SK-N-SH (cell line): ENCODE data around the gene ADAMTS4. TPM values are rescaled to one million over a fixed set of nuclear protein-coding genes. Genes with fewer than 3 reads are reported as not detected.

ENCODE experiments used
- CTCF ChIA-PET: fragments of 300-600, 350-600 bp; formaldehyde crosslinking; extraction: SDS; loops from one replicate; lab custom pipeline; 2021; lab: Yijun Ruan, JAX
- POLR2A ChIA-PET: fragments of 350-600 bp; sonication (Branson Sonifier 250); formaldehyde crosslinking; extraction: SDS; loops from one replicate; lab custom pipeline; 2020; ENCODE audit warnings: antibody characterized with exemption, inconsistent platforms; lab: Yijun Ruan, JAX
- DNase-seq: peaks from one replicate; pipeline ENCODE4 v3.0.0; 2012
- H2AFZ ChIP-seq: fragments of 200-600 bp; sonication (generic); 2 replicates; pipeline ENCODE4 v1.8.1; 2016; ENCODE audit warnings: antibody characterized with exemption, mild to moderate bottlenecking, low read depth
- H3F3A ChIP-seq: fragments of 200-600 bp; sonication (generic); replicated peaks from 2 replicates; pipeline ENCODE3; 2016; ENCODE audit warnings: antibody characterized with exemption, mild to moderate bottlenecking; ENCODE audit not compliant: insufficient read depth
- H3K27ac ChIP-seq, 2 experiments: fragments of 200-500 bp in 1 of 2; fragments of 200-600 bp in 1 of 2; sonication (Bioruptor generic) in 1 of 2; sonication (generic), shearing (Covaris generic) in 1 of 2; 2 replicates each; pipeline versions ENCODE4 v1.5.1 to v1.6.1; 2014 to 2016; ENCODE audit warnings: low read depth in 2 of 2, inconsistent platforms in 1 of 2, low read length in 1 of 2, mild to moderate bottlenecking in 1 of 2, mixed read lengths in 1 of 2
- H3K27me3 ChIP-seq: fragments of 200-600 bp; sonication (generic), shearing (Covaris generic); 2 replicates; pipeline ENCODE4 v1.6.1; 2016; ENCODE audit warnings: mixed run types; ENCODE audit not compliant: insufficient read depth
- H3K36me3 ChIP-seq, 2 experiments: fragments of 200-500 bp in 1 of 2; fragments of 200-600 bp in 1 of 2; sonication (Bioruptor generic) in 1 of 2; sonication (generic) in 1 of 2; replicated peaks in 1 of 2; 2 replicates each; pipeline versions ENCODE3 to v1.5.1; 2014 to 2016; ENCODE audit warnings: low read length in 1 of 2, mild to moderate bottlenecking in 1 of 2; ENCODE audit not compliant: insufficient read depth in 2 of 2, control insufficient read depth in 1 of 2
- H3K4me1 ChIP-seq, 2 experiments: fragments of 200-500 bp in 1 of 2; fragments of 200-600 bp in 1 of 2; sonication (Bioruptor generic) in 1 of 2; sonication (generic), shearing (Covaris generic) in 1 of 2; 2 replicates each; pipeline versions ENCODE4 v1.5.1 to v1.6.1; 2014 to 2016; ENCODE audit warnings: low read depth in 1 of 2, low read length in 1 of 2, mixed run types in 1 of 2; ENCODE audit not compliant: insufficient read depth in 2 of 2, control insufficient read depth in 1 of 2
- H3K4me2 ChIP-seq: fragments of 200-600 bp; sonication (generic), shearing (Covaris generic); 2 replicates; pipeline ENCODE4 v1.6.1; 2017; ENCODE audit warnings: mixed run types
- H3K4me3 ChIP-seq, 2 experiments: fragments of 200-500 bp in 1 of 2; fragments of 200-600 bp in 1 of 2; sonication (Bioruptor generic) in 1 of 2; sonication (generic), shearing (Covaris generic) in 1 of 2; 2 replicates each; pipeline versions ENCODE4 v1.5.1 to v1.8.1; 2014 to 2016; ENCODE audit warnings: low read depth in 2 of 2, inconsistent platforms in 1 of 2, low read length in 1 of 2, mild to moderate bottlenecking in 1 of 2, mixed read lengths in 1 of 2, moderate library complexity in 1 of 2
- H3K79me2 ChIP-seq: fragments of 200-600 bp; sonication (generic); 2 replicates; pipeline ENCODE4 v1.8.1; 2017; ENCODE audit warnings: mild to moderate bottlenecking; ENCODE audit not compliant: insufficient read depth
- H3K9ac ChIP-seq: fragments of 200-600 bp; sonication (generic); 2 replicates; pipeline ENCODE4 v1.6.1; 2017; ENCODE audit warnings: mixed run types
- H3K9me2 ChIP-seq: fragments of 200-600 bp; sonication (generic); 2 replicates; pipeline ENCODE4 v1.6.1; 2017; ENCODE audit warnings: mixed run types
- H3K9me3 ChIP-seq: fragments of 200-600 bp; sonication (generic); 2 replicates; pipeline ENCODE4 v1.6.1; 2017; ENCODE audit warnings: mixed run types, mild to moderate bottlenecking, moderate library complexity
- H4K20me1 ChIP-seq: fragments of 200-600 bp; sonication (generic); 2 replicates; pipeline ENCODE4 v1.6.1; 2017; ENCODE audit warnings: mild to moderate bottlenecking, mixed run types; ENCODE audit not compliant: insufficient read depth
- CHD2 ChIP-seq: fragments of 150-350 bp; IDR thresholded peaks from 2 replicates; pipeline ENCODE4 v1.6.1; 2018; ENCODE audit warnings: low read length; ENCODE audit not compliant: partially characterized antibody
- CTCF ChIP-seq: fragments of 200-600 bp; sonication (generic); IDR thresholded peaks from 2 replicates; pipeline ENCODE4 v1.6.1; 2017; ENCODE audit warnings: antibody characterized with exemption, mild to moderate bottlenecking, moderate library complexity
- ELF1 ChIP-seq: IDR thresholded peaks from 2 replicates; pipeline ENCODE4 v1.4.0; 2012
- EZH2phosphoT487 ChIP-seq: fragments of 200-600 bp; sonication (generic); IDR thresholded peaks from 2 replicates; pipeline ENCODE4 v1.6.1; 2017; ENCODE audit warnings: low read depth, mixed run types, mild to moderate bottlenecking, antibody characterized with exemption, moderate library complexity, borderline replicate concordance
- FOSL2 ChIP-seq: IDR thresholded peaks from 2 replicates; pipeline ENCODE4 v1.4.0; 2012; ENCODE audit warnings: low read depth, mild to moderate bottlenecking, moderate library complexity, borderline replicate concordance
- FOXM1 ChIP-seq: IDR thresholded peaks from 2 replicates; pipeline ENCODE4 v1.4.0; 2012; ENCODE audit warnings: low read depth, mild to moderate bottlenecking
- GABPA ChIP-seq: IDR thresholded peaks from 2 replicates; pipeline ENCODE4 v1.4.0; 2012; ENCODE audit warnings: low read depth, mild to moderate bottlenecking
- GATA2 ChIP-seq: sonication (generic); formaldehyde crosslinking; IDR thresholded peaks from 2 replicates; pipeline ENCODE4 v1.5.0; 2020; ENCODE audit warnings: mild to moderate bottlenecking, missing genetic modification reagents
- IRF3 ChIP-seq: fragments of 150-350 bp; IDR thresholded peaks from 2 replicates; pipeline ENCODE4 v1.6.1; 2016; ENCODE audit warnings: mild to moderate bottlenecking, low read depth, low read length
- MAX ChIP-seq: IDR thresholded peaks from 2 replicates; pipeline ENCODE4 v1.4.0; 2012; ENCODE audit warnings: low read depth
- MEF2A ChIP-seq: IDR thresholded peaks from 2 replicates; pipeline ENCODE4 v1.4.0; 2012; ENCODE audit warnings: low read depth, borderline replicate concordance
- MXI1 ChIP-seq: IDR thresholded peaks from 2 replicates; pipeline ENCODE4 v1.6.1; 2012; ENCODE audit warnings: mild to moderate bottlenecking, low read depth, low read length, improper control_type of control experiment
- NRF1 ChIP-seq: IDR thresholded peaks from 2 replicates; pipeline ENCODE4 v1.6.1; 2012; ENCODE audit warnings: low read depth, mild to moderate bottlenecking, low read length
- RAD21 ChIP-seq: IDR thresholded peaks from 2 replicates; pipeline ENCODE4 v1.6.1; 2012; ENCODE audit warnings: mild to moderate bottlenecking, low read length
- RCOR1 ChIP-seq: fragments of 150-350 bp; IDR thresholded peaks from 2 replicates; pipeline ENCODE4 v1.6.1; 2017; ENCODE audit warnings: antibody characterized with exemption, low read length
- RFX5 ChIP-seq: IDR thresholded peaks from 2 replicates; pipeline ENCODE4 v1.6.1; 2012; ENCODE audit warnings: mild to moderate bottlenecking, improper control_type of control experiment, low read length
- RXRA ChIP-seq: IDR thresholded peaks from 2 replicates; pipeline ENCODE4 v1.4.0; 2012; ENCODE audit warnings: low read depth, mild to moderate bottlenecking, borderline replicate concordance
- SIN3A ChIP-seq: IDR thresholded peaks from 2 replicates; pipeline ENCODE4 v1.6.1; 2012; ENCODE audit warnings: low read depth, mild to moderate bottlenecking, low read length, moderate library complexity, borderline replicate concordance
- SMC3 ChIP-seq: IDR thresholded peaks from 2 replicates; pipeline ENCODE4 v1.6.1; 2012; ENCODE audit warnings: low read depth, low read length, improper control_type of control experiment
- TEAD4 ChIP-seq: IDR thresholded peaks from 2 replicates; pipeline ENCODE4 v1.4.0; 2012; ENCODE audit warnings: mild to moderate bottlenecking, borderline replicate concordance; ENCODE audit not compliant: insufficient read depth
- USF1 ChIP-seq: IDR thresholded peaks from 2 replicates; pipeline ENCODE4 v1.4.0; 2012; ENCODE audit warnings: low read depth, borderline replicate concordance
- YY1 ChIP-seq: IDR thresholded peaks from 2 replicates; pipeline ENCODE4 v1.4.0; 2012; ENCODE audit warnings: low read depth, mild to moderate bottlenecking
- WGBS: methylation state at CpG from one replicate; pipeline ENCODE4 v1.1.6; 2017; ENCODE audit warnings: low lambda C conversion rate; 5-methylcytosine and 5-hydroxymethylcytosine counted together
- polyA plus RNA-seq, 3 experiments: library from polyadenylated mRNA; depleted of rRNA; stranded (reverse); fragments of >200 nt; gene quantifications; 2 replicates each; pipeline ENCODE4 v1.2.3, GENCODE V29; 2012

The ADAMTS4 gene
- polyA plus RNA-seq, 1 of the 3 experiments (the other 2 are of a cell fraction): 1.2 TPM

- POLR2A ChIA-PET: no interaction called here
- 96% methylated on average over 1 of the region's 1 CpG for WGBS
Measured at GRCh38 chr1:161138431-161138830, 60.4 kb downstream of the ADAMTS4 start.

GRCh38 chr1:161137881-161138280 is 61.0 kb downstream of the ADAMTS4 start:
- Histone ChIP-seq H3K9me3 (no peaks in the 10 kb centered on the region), H3K27me3 (no peaks in the 10 kb centered on the region), H3K79me2 (peaks cover 18% of the 10 kb centered on the region), H3K9me2 (no peaks in the 10 kb centered on the region), H3K36me3 (no peaks in the 10 kb centered on the region), H2AFZ (no peak overlapping the region), H3F3A (peaks cover 19% of the 10 kb centered on the region), H3K4me3 (no peak overlapping the region), H3K4me1 (peaks cover 0 to 2% of the 10 kb centered on the region in 2 experiments; a peak in 1 of 4 replicates), H3K27ac (no peak overlapping the region), H3K4me2 (no peak overlapping the region), H3K9ac (no peak overlapping the region), H4K20me1 (no peaks in the 10 kb centered on the region)
- 100% methylated on average over 3 of the region's 3 CpGs for WGBS
- CTCF ChIA-PET: interaction anchor here (0.7 to 2.6 kb wide), 5 partner anchors 17 to 411 kb away, joined by 3 to 15 read pairs (median 6); partner anchors contain the start of genes KLHDC9 and PPOX
- POLR2A ChIA-PET: no interaction called here
- no peak for DNase-seq
- TF ChIP-seq CTCF (no peak), SIN3A (no peak), FOXM1 (no peak), RFX5 (no peak), YY1 (no peak), GABPA (no peak), TEAD4 (no peak), IRF3 (no peak), USF1 (no peak), ELF1 (no peak), CHD2 (no peak), MEF2A (no peak), FOSL2 (no peak)

More at GRCh38 chr1:161138431-161138830, 60.4 kb downstream of the ADAMTS4 start:
- no peaks in the 10 kb centered on the region for H3K9me3 ChIP-seq
- no peak overlapping the region for H3K4me3 ChIP-seq
- CTCF ChIA-PET: interaction anchor here (0.7 to 2.6 kb wide), 7 partner anchors 16 to 411 kb away, joined by 3 to 15 read pairs (median 6); partner anchors contain the start of genes KLHDC9, PPOX and TSTD1
- DNase-seq: no peak
- no peak overlapping the region for H3K27ac ChIP-seq
- TF ChIP-seq IRF3 (no peak), ELF1 (no peak), SMC3 (no peak), RXRA (no peak), MAX (no peak), NRF1 (no peak), MXI1 (no peak), EZH2phosphoT487 (no peak), RAD21 (no peak), SIN3A (no peak), RCOR1 (no peak), GATA2 (CRISPR knock-in tag) (no peak)
- no peaks in the 10 kb centered on the region for H4K20me1 ChIP-seq
- no peaks in the 10 kb centered on the region for H3K27me3 ChIP-seq
- H3K4me1 ChIP-seq: peaks cover 0 to 2% of the 10 kb centered on the region in 2 experiments; a peak in 1 of 4 replicates
- no peak overlapping the region for H2AFZ ChIP-seq
- H3K9me2 ChIP-seq: no peaks in the 10 kb centered on the region
- peaks cover 18% of the 10 kb centered on the region for H3K79me2 ChIP-seq
- H3K4me2 ChIP-seq: no peak overlapping the region
- no peaks in the 10 kb centered on the region for H3K36me3 ChIP-seq
- H3K9ac ChIP-seq: no peak overlapping the region
- peaks cover 14% of the 10 kb centered on the region for H3F3A ChIP-seq
